GM19025 (cell line): Measurements from ENCODE around the gene BTBD18.
"Not testable (repeated sequence)": the region's sequence is repeated elsewhere in the genome, so short reads cannot be mapped to it uniquely, and the experiment has no call there.

ENCODE experiments used
- ATAC-seq: cut with Tn5 transposase; IDR thresholded peaks from one replicate; pipeline ENCODE4 v1.9.1; 2021; ENCODE audit warnings: mild to moderate bottlenecking, low read depth, moderate library complexity; ENCODE audit not compliant: unreplicated experiment

Gene BTBD18

GRCh38 chr11:57735619-57736298 lies 15.9 kb downstream of the BTBD18 start:
- no peak for ATAC-seq

GRCh38 chr11:57732661-57733060 lies 19.0 kb downstream of the BTBD18 start:
- no peak for ATAC-seq

- no peak for ATAC-seq
Observed at GRCh38 chr11:57729479-57729878, 22.1 kb downstream of the BTBD18 start.

- no peak for ATAC-seq
Observed at GRCh38 chr11:57728829-57729228, 22.8 kb downstream of the BTBD18 start.

- ATAC-seq: no peak
Observed at GRCh38 chr11:57727185-57727584, 24.4 kb downstream of the BTBD18 start.

GRCh38 chr11:57716726-57717125 lies 34.9 kb downstream of the BTBD18 start:
- ATAC-seq: not testable (repeated sequence)

- no peak for ATAC-seq
Observed at GRCh38 chr11:57713835-57714234, 37.8 kb downstream of the BTBD18 start.

- peak; percentile 90 for ATAC-seq
Observed at GRCh38 chr11:57712256-57713150, 39.1 kb downstream of the BTBD18 start, which contains the start of gene TMX2. Gene TMX2 (plus strand): TSS chr11:57712593. CDS start chr11:57712619, 26 bp downstream.

GRCh38 chr11:57711414-57712255 lies 40.0 kb downstream of the BTBD18 start, which contains the start of gene MED19:
Gene MED19 (minus strand): TSS chr11:57712215. CDS start chr11:57712179, 36 bp downstream.
- peak; percentile 29 for ATAC-seq

GRCh38 chr11:57709802-57710367 lies 41.7 kb downstream of the BTBD18 start:
- no peak for ATAC-seq

- ATAC-seq: not testable (repeated sequence)
Observed at GRCh38 chr11:57705432-57705831, 46.2 kb downstream of the BTBD18 start.

- no peak for ATAC-seq
Observed at GRCh38 chr11:57704932-57705331, 46.7 kb downstream of the BTBD18 start.

GRCh38 chr11:57703341-57703740 lies 48.3 kb downstream of the BTBD18 start:
- no peak for ATAC-seq

GRCh38 chr11:57700425-57700824 lies 51.2 kb downstream of the BTBD18 start:
- no peak for ATAC-seq

GRCh38 chr11:57699813-57700212 lies 51.8 kb downstream of the BTBD18 start:
- ATAC-seq: no peak

- ATAC-seq: no peak
Observed at GRCh38 chr11:57698843-57699365, 52.7 kb downstream of the BTBD18 start.
